ENCODE measurements around the gene JAG1.

The JAG1 gene

DNA sequence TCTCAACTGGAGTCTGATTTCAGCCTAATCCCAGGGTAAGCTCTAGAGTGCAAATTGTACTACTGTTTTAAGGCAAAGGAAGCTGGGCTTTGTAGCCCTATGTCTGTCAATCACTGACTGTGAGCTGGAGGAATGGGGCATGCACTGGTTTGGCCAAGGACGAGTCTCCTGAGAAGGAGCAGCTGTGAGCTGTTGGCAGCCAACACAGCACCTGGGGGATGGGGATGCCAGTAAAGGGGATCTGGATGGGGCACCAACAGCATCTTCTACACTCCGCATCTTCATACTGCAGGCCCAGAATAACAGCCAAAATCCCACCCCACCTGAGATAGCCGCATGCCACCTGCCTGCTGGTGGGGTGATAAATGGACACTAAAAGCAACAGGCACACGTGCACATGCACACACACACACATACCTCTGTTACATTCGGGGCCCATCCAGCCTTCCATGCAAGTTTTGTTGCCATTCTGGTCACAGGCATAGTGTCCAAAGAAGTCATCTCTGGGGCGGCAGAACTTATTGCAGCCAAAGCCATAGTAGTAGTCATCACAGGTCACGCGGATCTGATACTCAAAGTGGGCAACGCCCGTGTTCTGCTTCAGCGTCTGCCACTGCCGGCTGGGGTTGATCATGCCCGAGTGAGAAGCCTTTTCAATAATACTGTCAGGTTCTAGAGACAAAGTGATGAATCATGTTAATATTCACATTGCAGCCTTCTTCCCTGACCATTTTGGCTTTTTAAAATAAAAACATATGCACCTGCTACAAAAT is 15.6 kb downstream of the JAG1 start:
- TF ChIP-seq, protein P1, sequence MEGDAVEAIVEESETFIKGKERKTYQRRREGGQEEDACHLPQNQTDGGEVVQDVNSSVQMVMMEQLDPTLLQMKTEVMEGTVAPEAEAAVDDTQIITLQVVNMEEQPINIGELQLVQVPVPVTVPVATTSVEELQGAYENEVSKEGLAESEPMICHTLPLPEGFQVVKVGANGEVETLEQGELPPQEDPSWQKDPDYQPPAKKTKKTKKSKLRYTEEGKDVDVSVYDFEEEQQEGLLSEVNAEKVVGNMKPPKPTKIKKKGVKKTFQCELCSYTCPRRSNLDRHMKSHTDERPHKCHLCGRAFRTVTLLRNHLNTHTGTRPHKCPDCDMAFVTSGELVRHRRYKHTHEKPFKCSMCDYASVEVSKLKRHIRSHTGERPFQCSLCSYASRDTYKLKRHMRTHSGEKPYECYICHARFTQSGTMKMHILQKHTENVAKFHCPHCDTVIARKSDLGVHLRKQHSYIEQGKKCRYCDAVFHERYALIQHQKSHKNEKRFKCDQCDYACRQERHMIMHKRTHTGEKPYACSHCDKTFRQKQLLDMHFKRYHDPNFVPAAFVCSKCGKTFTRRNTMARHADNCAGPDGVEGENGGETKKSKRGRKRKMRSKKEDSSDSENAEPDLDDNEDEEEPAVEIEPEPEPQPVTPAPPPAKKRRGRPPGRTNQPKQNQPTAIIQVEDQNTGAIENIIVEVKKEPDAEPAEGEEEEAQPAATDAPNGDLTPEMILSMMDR (IDR thresholded peaks at IDR 0.05) = no peak
- TF ChIP-seq ZFX (IDR thresholded peaks at IDR 0.05; ENCODE audit: borderline replicate concordance) = no peak
- H3K27ac ChIP-seq = no peak overlapping the region

DNA sequence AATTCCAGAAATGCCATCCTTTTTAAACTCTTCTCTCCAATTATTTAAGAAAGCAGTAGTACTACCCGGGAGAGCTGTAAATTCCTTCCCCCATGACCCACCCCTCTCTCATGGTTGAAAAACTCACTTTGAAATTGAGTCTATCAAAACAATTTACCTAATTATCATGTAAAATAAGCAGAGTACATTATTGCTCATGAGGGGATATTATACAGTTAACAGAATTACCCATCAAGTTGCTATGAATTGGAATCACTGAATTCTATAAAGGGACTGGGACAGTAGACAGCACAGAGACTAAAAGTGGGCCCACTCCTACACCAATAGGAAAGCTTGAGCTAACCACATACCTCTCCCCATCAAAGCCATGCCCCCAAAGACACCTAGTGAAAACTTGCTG is 16.3 kb downstream of the JAG1 start:
- TF ChIP-seq, protein P1 (IDR thresholded peaks at IDR 0.05) = no peak
- TF ChIP-seq ZFX (IDR thresholded peaks at IDR 0.05; ENCODE audit: borderline replicate concordance) = no peak
- no peak overlapping the region for H3K27ac ChIP-seq

DNA sequence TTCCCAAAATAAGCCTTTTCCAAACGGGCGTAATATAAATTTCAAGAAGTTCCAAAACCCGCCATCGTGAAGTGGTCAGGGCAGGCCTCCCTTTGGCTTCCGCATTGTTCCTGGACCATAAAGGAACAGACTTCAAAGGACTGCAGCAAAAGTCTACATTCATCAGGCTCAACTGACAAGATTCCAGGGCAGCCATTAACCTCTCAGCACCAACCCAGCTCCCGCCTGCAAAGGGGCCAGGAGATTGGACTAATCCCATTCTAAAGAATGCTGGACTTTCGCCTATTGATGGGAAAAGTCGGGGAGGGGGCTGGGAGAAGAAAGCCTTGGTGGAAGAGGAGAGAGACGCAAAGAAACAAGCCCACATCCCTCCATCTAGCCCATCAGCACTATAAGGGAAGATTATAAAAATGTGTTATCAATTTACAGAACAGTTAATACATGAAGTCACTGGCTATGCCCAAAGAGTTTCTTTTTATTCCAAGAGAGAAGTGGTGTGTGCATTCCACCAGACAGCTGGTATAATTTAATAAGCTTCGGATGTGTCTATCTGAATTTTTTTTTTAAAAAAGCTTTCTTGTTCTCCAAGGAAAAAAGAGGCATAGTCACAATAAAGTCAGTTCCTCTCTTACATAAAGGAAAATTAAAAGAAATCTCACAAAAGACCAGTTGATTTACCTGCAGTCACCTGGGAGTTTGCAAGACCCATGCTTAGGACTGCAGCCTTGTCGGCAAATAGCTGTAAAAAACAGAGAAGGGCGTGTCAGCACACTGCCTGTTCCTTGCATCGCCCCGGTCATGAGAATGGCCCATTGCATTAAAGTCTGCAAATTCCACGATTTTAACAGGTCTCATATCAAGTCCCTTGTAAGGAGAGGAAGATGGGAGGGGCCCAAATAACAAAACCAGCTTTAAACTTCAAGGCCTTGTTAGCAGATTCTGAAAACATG is 17.8 kb downstream of the JAG1 start:
- H3K27ac ChIP-seq = no peak overlapping the region
- TF ChIP-seq, protein P1 (IDR thresholded peaks at IDR 0.05) = no peak
- no peak for TF ChIP-seq ZFX (IDR thresholded peaks at IDR 0.05; ENCODE audit: borderline replicate concordance)

DNA sequence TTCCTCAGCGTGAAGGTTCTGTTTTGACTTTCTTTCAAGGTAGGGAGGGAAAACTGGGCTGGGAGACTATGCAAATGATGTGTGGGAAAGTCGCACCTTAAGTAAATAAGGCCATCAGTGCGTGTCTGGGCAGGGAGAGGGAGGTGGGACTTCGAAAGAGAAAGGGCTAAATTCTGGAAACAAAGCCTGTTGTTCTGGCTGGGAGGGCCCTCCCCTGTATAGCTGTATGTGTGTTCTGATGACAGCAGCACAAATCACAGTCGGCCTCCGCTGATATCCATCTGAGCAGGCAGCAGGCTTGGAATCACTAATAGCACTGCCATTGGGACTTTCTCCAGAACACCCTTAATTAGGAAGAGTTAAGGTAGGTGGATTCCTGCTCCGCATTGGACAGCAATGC is 19.2 kb downstream of the JAG1 start:
- TF ChIP-seq ZFX (IDR thresholded peaks at IDR 0.05; ENCODE audit: borderline replicate concordance) = no peak
- TF ChIP-seq, protein P1 (IDR thresholded peaks at IDR 0.05) = no peak
- no peak overlapping the region for H3K27ac ChIP-seq

- no peak overlapping the region for H3K27ac ChIP-seq
- TF ChIP-seq, protein P1 (IDR thresholded peaks at IDR 0.05) = no peak
- no peak for TF ChIP-seq ZFX (IDR thresholded peaks at IDR 0.05; ENCODE audit: borderline replicate concordance)
Observed at GRCh38 chr20:10654250-10654610, 19.6 kb downstream of the JAG1 start.

GRCh38 chr20:10653599-10654249 is 20.1 kb downstream of the JAG1 start:
- no peak for TF ChIP-seq ZFX (IDR thresholded peaks at IDR 0.05; ENCODE audit: borderline replicate concordance)
- TF ChIP-seq, protein P1 (IDR thresholded peaks at IDR 0.05) = no peak

More at GRCh38 chr20:10653599-10654249, 20.1 kb downstream of the JAG1 start:
- no peak overlapping the region for H3K27ac ChIP-seq
